ENCODE data around the gene NUDCD3. TPM values are rescaled to one million over a fixed set of nuclear protein-coding genes. Genes with fewer than 3 reads are reported as not detected.

Gene NUDCD3
- total and polyA plus RNA-seq, 4 donors: 15.4 to 30.7 (median 24.3) TPM

- Histone ChIP-seq H3K9ac (ENCODE audit: low read depth in 1 of 2, low read length in 2 of 2) (no peak overlapping the region), H3K9me3 (ENCODE audit: control insufficient read depth in 4 of 4, low read length in 3 of 4) (no peaks in the 10 kb centered on the region), H3K36me3 (ENCODE audit: control insufficient read depth in 4 of 4, insufficient read depth in 3 of 4, low read depth in 1 of 4, low read length in 3 of 4) (peaks cover 0 to 3% (median 0%) of the 10 kb centered on the region in 4 donors), H3K27ac (ENCODE audit: low read depth in 1 of 2, low read length in 2 of 2) (no peak overlapping the region), H3K4me1 (ENCODE audit: control insufficient read depth in 4 of 4, insufficient read depth in 4 of 4, low read length in 3 of 4) (no peaks in the 10 kb centered on the region), H3K4me3 (ENCODE audit: low read depth in 1 of 3, low read length in 3 of 3) (no peak overlapping the region), H3K27me3 (ENCODE audit: control insufficient read depth in 4 of 4, insufficient read depth in 4 of 4, low read length in 3 of 4) (no peaks in the 10 kb centered on the region)
- WGBS: 94% methylated on average over 3 of the region's 3 CpGs
- TF ChIP-seq RXRA (IDR thresholded peaks at IDR 0.05): no peak
- no peak for TF ChIP-seq YY1 (IDR thresholded peaks at IDR 0.05)
- TF ChIP-seq, protein P1, sequence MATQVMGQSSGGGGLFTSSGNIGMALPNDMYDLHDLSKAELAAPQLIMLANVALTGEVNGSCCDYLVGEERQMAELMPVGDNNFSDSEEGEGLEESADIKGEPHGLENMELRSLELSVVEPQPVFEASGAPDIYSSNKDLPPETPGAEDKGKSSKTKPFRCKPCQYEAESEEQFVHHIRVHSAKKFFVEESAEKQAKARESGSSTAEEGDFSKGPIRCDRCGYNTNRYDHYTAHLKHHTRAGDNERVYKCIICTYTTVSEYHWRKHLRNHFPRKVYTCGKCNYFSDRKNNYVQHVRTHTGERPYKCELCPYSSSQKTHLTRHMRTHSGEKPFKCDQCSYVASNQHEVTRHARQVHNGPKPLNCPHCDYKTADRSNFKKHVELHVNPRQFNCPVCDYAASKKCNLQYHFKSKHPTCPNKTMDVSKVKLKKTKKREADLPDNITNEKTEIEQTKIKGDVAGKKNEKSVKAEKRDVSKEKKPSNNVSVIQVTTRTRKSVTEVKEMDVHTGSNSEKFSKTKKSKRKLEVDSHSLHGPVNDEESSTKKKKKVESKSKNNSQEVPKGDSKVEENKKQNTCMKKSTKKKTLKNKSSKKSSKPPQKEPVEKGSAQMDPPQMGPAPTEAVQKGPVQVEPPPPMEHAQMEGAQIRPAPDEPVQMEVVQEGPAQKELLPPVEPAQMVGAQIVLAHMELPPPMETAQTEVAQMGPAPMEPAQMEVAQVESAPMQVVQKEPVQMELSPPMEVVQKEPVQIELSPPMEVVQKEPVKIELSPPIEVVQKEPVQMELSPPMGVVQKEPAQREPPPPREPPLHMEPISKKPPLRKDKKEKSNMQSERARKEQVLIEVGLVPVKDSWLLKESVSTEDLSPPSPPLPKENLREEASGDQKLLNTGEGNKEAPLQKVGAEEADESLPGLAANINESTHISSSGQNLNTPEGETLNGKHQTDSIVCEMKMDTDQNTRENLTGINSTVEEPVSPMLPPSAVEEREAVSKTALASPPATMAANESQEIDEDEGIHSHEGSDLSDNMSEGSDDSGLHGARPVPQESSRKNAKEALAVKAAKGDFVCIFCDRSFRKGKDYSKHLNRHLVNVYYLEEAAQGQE (IDR thresholded peaks at IDR 0.05): no peak
- no peak for TF ChIP-seq GABPA (IDR thresholded peaks at IDR 0.05 in 1 of 2, conservative IDR thresholded peaks at IDR 0.05 in 1 of 2)
- TF ChIP-seq NR2F2 (IDR thresholded peaks at IDR 0.05): no peak
- no peak for DNase-seq (ENCODE audit: low spot score)
Measured at GRCh38 chr7:44441079-44441478, 49.4 kb downstream of the NUDCD3 start.

GRCh38 chr7:44440577-44441078 is 49.8 kb downstream of the NUDCD3 start:
- Histone ChIP-seq H3K27me3 (ENCODE audit: control insufficient read depth in 4 of 4, insufficient read depth in 4 of 4, low read length in 3 of 4) (no peaks in the 10 kb centered on the region), H3K9me3 (ENCODE audit: control insufficient read depth in 4 of 4, low read length in 3 of 4) (no peaks in the 10 kb centered on the region), H3K4me1 (ENCODE audit: control insufficient read depth in 4 of 4, insufficient read depth in 4 of 4, low read length in 3 of 4) (no peaks in the 10 kb centered on the region), H3K4me3 (ENCODE audit: low read depth in 1 of 3, low read length in 3 of 3) (no peak overlapping the region), H3K36me3 (ENCODE audit: control insufficient read depth in 4 of 4, insufficient read depth in 3 of 4, low read depth in 1 of 4, low read length in 3 of 4) (peaks cover 0 to 3% (median 0%) of the 10 kb centered on the region in 4 donors), H3K27ac (ENCODE audit: low read depth in 1 of 2, low read length in 2 of 2) (no peak overlapping the region), H3K9ac (ENCODE audit: low read depth in 1 of 2, low read length in 2 of 2) (no peak overlapping the region)
- DNase-seq (ENCODE audit: low spot score): no peak
- TF ChIP-seq HNF4A (conservative IDR thresholded peaks at IDR 0.05) (no peak), NR2F2 (IDR thresholded peaks at IDR 0.05) (no peak), FOXA1 (IDR thresholded peaks at IDR 0.05) (no peak), YY1 (IDR thresholded peaks at IDR 0.05) (no peak), RXRA (IDR thresholded peaks at IDR 0.05) (no peak), SP1 (IDR thresholded peaks at IDR 0.05) (no peak), JUND (IDR thresholded peaks at IDR 0.05) (no peak), MAX (IDR thresholded peaks at IDR 0.05) (no peak), RAD21 (IDR thresholded peaks at IDR 0.05) (no peak), EGR1 (IDR thresholded peaks at IDR 0.05; ENCODE audit: low read depth in 2 of 2) (no peak), TAF1 (conservative IDR thresholded peaks at IDR 0.05) (no peak), GABPA (IDR thresholded peaks at IDR 0.05 in 1 of 2, conservative IDR thresholded peaks at IDR 0.05 in 1 of 2) (no peak), FOXA2 (IDR thresholded peaks at IDR 0.05) (no peak), HNF4G (IDR thresholded peaks at IDR 0.05) (no peak)
- TF ChIP-seq, protein P1 (IDR thresholded peaks at IDR 0.05): no peak

Data from liver (tissue), 9 donors.